ENCODE measurements around the gene GCDH.
A peak's percentile ranks its signal among the peaks of the same experiment; 100 is the strongest.

DNA sequence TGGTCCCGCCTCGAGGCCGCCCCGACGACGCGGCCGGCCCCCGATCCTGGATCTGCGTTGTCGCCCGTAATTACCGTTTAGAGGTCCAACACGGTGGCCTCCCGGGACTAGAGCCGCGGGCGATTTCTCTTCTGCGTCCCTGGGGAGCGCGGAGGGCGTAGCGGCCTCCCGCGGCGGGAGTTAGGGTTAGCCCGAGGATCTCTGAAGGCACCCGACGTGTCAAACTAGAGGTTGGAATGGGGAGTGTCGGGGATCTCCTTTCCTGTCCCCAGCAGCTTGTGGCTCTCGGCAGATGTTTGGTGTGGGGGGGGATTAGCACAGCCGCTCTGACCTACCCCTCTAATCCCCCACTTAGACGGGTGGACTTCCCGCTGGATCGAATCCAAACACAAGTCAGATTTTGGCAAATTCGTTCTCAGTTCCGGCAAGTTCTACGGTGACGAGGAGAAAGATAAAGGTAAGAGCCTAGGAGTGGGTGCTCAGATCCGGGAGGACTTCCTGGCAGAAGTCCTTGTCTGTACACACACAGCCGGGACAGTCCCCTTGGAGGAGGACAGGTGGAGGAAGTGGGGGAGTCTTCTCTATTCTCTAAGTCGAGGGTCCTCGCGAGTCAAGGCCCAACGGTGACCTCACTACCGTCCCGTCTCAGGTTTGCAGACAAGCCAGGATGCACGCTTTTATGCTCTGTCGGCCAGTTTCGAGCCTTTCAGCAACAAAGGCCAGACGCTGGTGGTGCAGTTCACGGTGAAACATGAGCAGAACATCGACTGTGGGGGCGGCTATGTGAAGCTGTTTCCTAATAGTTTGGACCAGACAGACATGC is 48.0 kb downstream of the GCDH start:
- TF ChIP-seq, protein P1, sequence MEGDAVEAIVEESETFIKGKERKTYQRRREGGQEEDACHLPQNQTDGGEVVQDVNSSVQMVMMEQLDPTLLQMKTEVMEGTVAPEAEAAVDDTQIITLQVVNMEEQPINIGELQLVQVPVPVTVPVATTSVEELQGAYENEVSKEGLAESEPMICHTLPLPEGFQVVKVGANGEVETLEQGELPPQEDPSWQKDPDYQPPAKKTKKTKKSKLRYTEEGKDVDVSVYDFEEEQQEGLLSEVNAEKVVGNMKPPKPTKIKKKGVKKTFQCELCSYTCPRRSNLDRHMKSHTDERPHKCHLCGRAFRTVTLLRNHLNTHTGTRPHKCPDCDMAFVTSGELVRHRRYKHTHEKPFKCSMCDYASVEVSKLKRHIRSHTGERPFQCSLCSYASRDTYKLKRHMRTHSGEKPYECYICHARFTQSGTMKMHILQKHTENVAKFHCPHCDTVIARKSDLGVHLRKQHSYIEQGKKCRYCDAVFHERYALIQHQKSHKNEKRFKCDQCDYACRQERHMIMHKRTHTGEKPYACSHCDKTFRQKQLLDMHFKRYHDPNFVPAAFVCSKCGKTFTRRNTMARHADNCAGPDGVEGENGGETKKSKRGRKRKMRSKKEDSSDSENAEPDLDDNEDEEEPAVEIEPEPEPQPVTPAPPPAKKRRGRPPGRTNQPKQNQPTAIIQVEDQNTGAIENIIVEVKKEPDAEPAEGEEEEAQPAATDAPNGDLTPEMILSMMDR (conservative IDR thresholded peaks at IDR 0.05 in 1 of 2, IDR thresholded peaks at IDR 0.05 in 1 of 2; ENCODE audit: low read depth in 1 of 2, low read length in 2 of 2): peak in 1 of 2 donors; percentile 24
- no peak for TF ChIP-seq EZH2 (IDR thresholded peaks at IDR 0.05; ENCODE audit: low read length, missing control alignments)
